CD4-positive, CD25-positive, alpha-beta regulatory T cell (primary cell): ENCODE results near the gene CIT. TPM values are rescaled to one million over a fixed set of nuclear protein-coding genes. Genes with fewer than 3 reads are reported as not detected.

Experiments
- ATAC-seq, 2 donors: fragments of 150-1000 bp; cut with Tn5 transposase; one replicate each; pipeline ENCODE4 v1.10.0; 2021; ENCODE audit warnings: low read depth in 2 of 2, moderate number of reproducible peaks in 2 of 2, moderate library complexity in 1 of 2
- DNase-seq, 3 donors: peaks; one replicate each; pipeline versions ENCODE4 v3.0.0 to v3.0.0-alpha.2; 2012 to 2022; ENCODE audit warnings: mixed read lengths in 1 of 3
- H3K27ac ChIP-seq: one replicate; pipeline ENCODE4 v1.7.0; 2013; ENCODE audit warnings: mild to moderate bottlenecking, low read length; ENCODE audit not compliant: insufficient read depth, poor library complexity, severe bottlenecking
- H3K27me3 ChIP-seq: one replicate; pipeline ENCODE4 v1.7.0; 2013; ENCODE audit warnings: low read length; ENCODE audit not compliant: control insufficient read depth, insufficient read depth
- H3K36me3 ChIP-seq: one replicate; pipeline ENCODE4 v1.7.0; 2013; ENCODE audit warnings: mild to moderate bottlenecking, low read length, moderate library complexity; ENCODE audit not compliant: control insufficient read depth, insufficient read depth
- H3K4me1 ChIP-seq: 2 replicates; pipeline ENCODE4 v1.7.0; 2013; ENCODE audit warnings: mild to moderate bottlenecking, low read length; ENCODE audit not compliant: insufficient read depth, control insufficient read depth, poor library complexity, severe bottlenecking
- H3K4me3 ChIP-seq: one replicate; pipeline ENCODE4 v1.7.0; 2013; ENCODE audit warnings: low read depth, mild to moderate bottlenecking, low read length, moderate library complexity
- H3K9me3 ChIP-seq, 2 experiments: 1 replicate in 1 of 2; 2 replicates in 1 of 2; pipeline ENCODE4 v1.7.0; 2013; ENCODE audit warnings: low read length in 2 of 2, mild to moderate bottlenecking in 1 of 2, moderate library complexity in 1 of 2; ENCODE audit not compliant: control insufficient read depth in 2 of 2
- H3K27ac Mint-ChIP-seq, 3 donors: one replicate each; pipeline ENCODE4 v1.8.0; 2020 to 2022; ENCODE audit warnings: mild to moderate bottlenecking in 3 of 3, mixed read lengths in 3 of 3, moderate library complexity in 2 of 3
- H3K27me3 Mint-ChIP-seq: one replicate; pipeline ENCODE4 v1.8.0; 2022; ENCODE audit warnings: mild to moderate bottlenecking, mixed read lengths
- H3K36me3 Mint-ChIP-seq: one replicate; pipeline ENCODE4 v1.8.0; 2020; ENCODE audit warnings: mixed read lengths
- H3K4me1 Mint-ChIP-seq, 4 donors: one replicate each; pipeline ENCODE4 v1.8.0; 2020 to 2022; ENCODE audit warnings: mixed read lengths in 4 of 4, mild to moderate bottlenecking in 1 of 4
- H3K4me3 Mint-ChIP-seq, 4 donors: one replicate each; pipeline ENCODE4 v1.8.0; 2020 to 2022; ENCODE audit warnings: mild to moderate bottlenecking in 4 of 4, mixed read lengths in 4 of 4, moderate library complexity in 3 of 4
- H3K9me3 Mint-ChIP-seq, 7 donors: one replicate each; pipeline ENCODE4 v1.8.0; 2020 to 2022; ENCODE audit warnings: mixed read lengths in 7 of 7, mild to moderate bottlenecking in 3 of 7, moderate library complexity in 2 of 7
- polyA plus RNA-seq, 4 donors: library from polyadenylated mRNA; unstranded; fragments of 300-500 nt; fragmentation: Illumina TruSeq; gene quantifications; one replicate each; pipeline ENCODE4 v1.2.3, GENCODE V29; 2021
- total RNA-seq: library from RNA; stranded (reverse); gene quantifications from one replicate; pipeline ENCODE4 v1.2.3, GENCODE V29; 2022

CIT gene
- total and polyA plus RNA-seq, 5 donors from 2014 or later, result 0.32 to 6.3 (median 1.0) TPM

- Mint-ChIP-seq H3K4me1 (no peaks in the 10 kb centered on the region), H3K9me3 (peaks cover 0 to 2% (median 0%) of the 10 kb centered on the region in 7 donors)
Observed at GRCh38 chr12:119817546-119818343, 59.4 kb downstream of the CIT start.

GRCh38 chr12:119809023-119809422, 68.1 kb downstream of the CIT start:
- H3K27me3 Mint-ChIP-seq, result no peaks in the 10 kb centered on the region
- Histone ChIP-seq H3K9me3 (no peaks in the 10 kb centered on the region), H3K4me1 (no peaks in the 10 kb centered on the region), H3K36me3 (no peaks in the 10 kb centered on the region), H3K27me3 (no peaks in the 10 kb centered on the region), H3K4me3 (no peak overlapping the region), H3K27ac (no peak overlapping the region)
- H3K9me3 Mint-ChIP-seq, result peaks cover 0 to 9% (median 0%) of the 10 kb centered on the region in 7 donors
- DNase-seq, result peak in 1 of 3 donors; percentile 14
- no peak overlapping the region for H3K4me3 Mint-ChIP-seq
- no peak for ATAC-seq
- H3K27ac Mint-ChIP-seq, result no peak overlapping the region
- H3K36me3 Mint-ChIP-seq, result no peaks in the 10 kb centered on the region
- peaks cover 0 to 6% (median 3%) of the 10 kb centered on the region in 4 donors for H3K4me1 Mint-ChIP-seq

More at GRCh38 chr12:119817546-119818343, 59.4 kb downstream of the CIT start:
- Mint-ChIP-seq H3K4me3 (no peak overlapping the region), H3K36me3 (peaks cover 4% of the 10 kb centered on the region), H3K27me3 (no peaks in the 10 kb centered on the region), H3K27ac (no peak overlapping the region)
- H3K27me3 ChIP-seq, result no peaks in the 10 kb centered on the region
- H3K9me3 ChIP-seq, result no peaks in the 10 kb centered on the region
- H3K4me3 ChIP-seq, result no peak overlapping the region
- H3K4me1 ChIP-seq, result no peaks in the 10 kb centered on the region
- ATAC-seq (no peak), DNase-seq (no peak)
- no peaks in the 10 kb centered on the region for H3K36me3 ChIP-seq
- no peak overlapping the region for H3K27ac ChIP-seq

GRCh38 chr12:119808441-119808840, 68.7 kb downstream of the CIT start:
- H3K27me3 Mint-ChIP-seq, result no peaks in the 10 kb centered on the region
- peaks cover 0 to 9% (median 0%) of the 10 kb centered on the region in 7 donors for H3K9me3 Mint-ChIP-seq
- H3K27me3 ChIP-seq, result no peaks in the 10 kb centered on the region
- no peak overlapping the region for H3K27ac ChIP-seq
- no peak overlapping the region for H3K4me3 Mint-ChIP-seq
- H3K36me3 Mint-ChIP-seq, result no peaks in the 10 kb centered on the region
- H3K4me1 Mint-ChIP-seq, result peaks cover 0 to 6% (median 3%) of the 10 kb centered on the region in 4 donors
- no peaks in the 10 kb centered on the region for H3K4me1 ChIP-seq
- peak overlapping the region in 2 of 3 donors; percentile 3 to 5 for H3K27ac Mint-ChIP-seq
- H3K9me3 ChIP-seq, result no peaks in the 10 kb centered on the region
- no peaks in the 10 kb centered on the region for H3K36me3 ChIP-seq
- DNase-seq, result no peak
- H3K4me3 ChIP-seq, result no peak overlapping the region
- no peak for ATAC-seq

- H3K36me3 ChIP-seq, result no peaks in the 10 kb centered on the region
- no peaks in the 10 kb centered on the region for H3K9me3 ChIP-seq
- H3K27me3 ChIP-seq, result no peaks in the 10 kb centered on the region
- no peak overlapping the region for H3K4me3 ChIP-seq
- H3K27ac ChIP-seq, result no peak overlapping the region
- Mint-ChIP-seq H3K36me3 (no peaks in the 10 kb centered on the region), H3K27me3 (no peaks in the 10 kb centered on the region), H3K4me3 (no peak overlapping the region), H3K27ac (no peak overlapping the region), H3K9me3 (peaks cover 0 to 9% (median 0%) of the 10 kb centered on the region in 7 donors), H3K4me1 (peaks cover 0 to 6% (median 3%) of the 10 kb centered on the region in 4 donors)
- no peak for ATAC-seq
- H3K4me1 ChIP-seq, result no peaks in the 10 kb centered on the region
- DNase-seq, result no peak
Observed at GRCh38 chr12:119807380-119807779, 69.7 kb downstream of the CIT start.

GRCh38 chr12:119804011-119804641, 73.0 kb downstream of the CIT start:
- Histone ChIP-seq H3K36me3 (no peaks in the 10 kb centered on the region), H3K4me3 (no peak overlapping the region), H3K27ac (no peak overlapping the region), H3K9me3 (no peaks in the 10 kb centered on the region), H3K4me1 (no peaks in the 10 kb centered on the region), H3K27me3 (no peaks in the 10 kb centered on the region)
- Mint-ChIP-seq H3K36me3 (no peaks in the 10 kb centered on the region), H3K4me3 (no peak overlapping the region), H3K9me3 (peaks cover 0 to 9% (median 0%) of the 10 kb centered on the region in 7 donors), H3K4me1 (peaks cover 0 to 5% (median under 1%) of the 10 kb centered on the region in 4 donors), H3K27me3 (no peaks in the 10 kb centered on the region), H3K27ac (peak overlapping the region in 1 of 3 donors; percentile 39)
- ATAC-seq (no peak), DNase-seq (no peak)

GRCh38 chr12:119803381-119803791, 73.7 kb downstream of the CIT start:
- no peak for DNase-seq
- Mint-ChIP-seq H3K27ac (peak overlapping the region in 1 of 3 donors; percentile 39), H3K4me1 (no peaks in the 10 kb centered on the region), H3K4me3 (no peak overlapping the region), H3K9me3 (peaks cover 0 to 9% (median 0%) of the 10 kb centered on the region in 7 donors), H3K36me3 (no peaks in the 10 kb centered on the region), H3K27me3 (no peaks in the 10 kb centered on the region)
- no peak for ATAC-seq
- no peak overlapping the region for H3K4me3 ChIP-seq
- H3K27me3 ChIP-seq, result no peaks in the 10 kb centered on the region
- H3K9me3 ChIP-seq, result no peaks in the 10 kb centered on the region
- H3K4me1 ChIP-seq, result no peaks in the 10 kb centered on the region
- no peak overlapping the region for H3K27ac ChIP-seq
- H3K36me3 ChIP-seq, result no peaks in the 10 kb centered on the region

GRCh38 chr12:119802472-119802871, 74.6 kb downstream of the CIT start:
- H3K9me3 ChIP-seq, result no peaks in the 10 kb centered on the region
- Mint-ChIP-seq H3K9me3 (peaks cover 0 to 9% (median 0%) of the 10 kb centered on the region in 7 donors), H3K4me3 (no peak overlapping the region), H3K27ac (peak overlapping the region in 1 of 3 donors; percentile 3), H3K27me3 (no peaks in the 10 kb centered on the region), H3K4me1 (no peaks in the 10 kb centered on the region), H3K36me3 (no peaks in the 10 kb centered on the region)
- no peaks in the 10 kb centered on the region for H3K4me1 ChIP-seq
- no peak for ATAC-seq
- no peaks in the 10 kb centered on the region for H3K27me3 ChIP-seq
- DNase-seq, result no peak
- no peak overlapping the region for H3K4me3 ChIP-seq
- no peaks in the 10 kb centered on the region for H3K36me3 ChIP-seq
- no peak overlapping the region for H3K27ac ChIP-seq
